HG02798 (cell line): ENCODE measurements around the gene PPM1N.

Experiments used
- ATAC-seq: cut with Tn5 transposase; IDR thresholded peaks from one replicate; pipeline ENCODE4 v1.9.1; 2021; ENCODE audit warnings: mild to moderate bottlenecking; ENCODE audit not compliant: unreplicated experiment, poor library complexity

PPM1N gene

GRCh38 chr19:45485305-45486077 lies 12.8 kb upstream of the PPM1N start:
- ATAC-seq = peak; percentile 97

- ATAC-seq = no peak
These were observed 9.5 kb upstream of the PPM1N start for GRCh38 chr19:45488708-45489107.

- no peak for ATAC-seq
These were observed 8.9 kb upstream of the PPM1N start for GRCh38 chr19:45489216-45489855.

- no peak for ATAC-seq
These were observed 6.1 kb upstream of the PPM1N start for GRCh38 chr19:45492137-45492626.

- no peak for ATAC-seq
These were observed 5.4 kb upstream of the PPM1N start for GRCh38 chr19:45492627-45493470.

- ATAC-seq = no peak
These were observed 3.9 kb upstream of the PPM1N start for GRCh38 chr19:45494261-45494916.

GRCh38 chr19:45495178-45495577 lies 3.1 kb upstream of the PPM1N start:
- ATAC-seq = no peak

- ATAC-seq = peak; percentile 3
These were observed 1.8 kb upstream of the PPM1N start for GRCh38 chr19:45496349-45496953.

GRCh38 chr19:45497791-45498190 lies 452 bp upstream of the PPM1N start:
- no peak for ATAC-seq

- no peak for ATAC-seq
These were observed 1.2 kb downstream of the PPM1N start for GRCh38 chr19:45499196-45500180.

- no peak for ATAC-seq
These were observed 2.9 kb downstream of the PPM1N start for GRCh38 chr19:45500918-45501729.

- no peak for ATAC-seq
These were observed 3.4 kb downstream of the PPM1N start for GRCh38 chr19:45501730-45502014.

GRCh38 chr19:45502111-45502510 lies 3.9 kb downstream of the PPM1N start:
- no peak for ATAC-seq

GRCh38 chr19:45503909-45504308 lies 5.7 kb downstream of the PPM1N start:
- ATAC-seq = no peak

- no peak for ATAC-seq
These were observed 7.1 kb downstream of the PPM1N start for GRCh38 chr19:45505151-45505995.

GRCh38 chr19:45505996-45506245 lies 7.7 kb downstream of the PPM1N start:
- ATAC-seq = no peak

- peak; percentile 75 for ATAC-seq
These were observed 8.2 kb downstream of the PPM1N start for GRCh38 chr19:45506246-45506988.
